Gastrocnemius medialis (tissue), 4 donors: ENCODE results near the gene OSBP2.

ENCODE experiments used
- CTCF ChIP-seq, 5 experiments: fragments of 450-650 bp in 3 of 5; fragments of 200-600 bp in 2 of 5; sonication (generic) in 2 of 5; IDR thresholded peaks in 4 of 5; conservative IDR thresholded peaks in 1 of 5; 1 replicate in 4 of 5; 2 replicates in 1 of 5; pipeline ENCODE4 v1.5.1; 2016 to 2019; ENCODE audit warnings: antibody characterized with exemption in 5 of 5, mild to moderate bottlenecking in 3 of 5, moderate library complexity in 3 of 5
- POLR2A ChIP-seq, 2 donors: fragments of 450-650 bp; IDR thresholded peaks; one replicate each; pipeline ENCODE4 v1.6.1; 2017; ENCODE audit warnings: antibody characterized with exemption in 2 of 2, mild to moderate bottlenecking in 2 of 2, moderate library complexity in 2 of 2

- TF ChIP-seq CTCF (IDR thresholded peaks at IDR 0.05 in 4 of 5, conservative IDR thresholded peaks at IDR 0.05 in 1 of 5) (no peak), POLR2A (IDR thresholded peaks at IDR 0.05) (no peak)
These were observed 138.6 kb downstream of the OSBP2 start for GRCh38 chr22:30833322-30833721.
